22Rv1 (cell line): Measurements from ENCODE around the gene SYNM.

ENCODE experiments used
- ZFX ChIP-seq: fragments of 450-650 bp; IDR thresholded peaks from 2 replicates; pipeline ENCODE4 v1.6.1; 2017; ENCODE audit warnings: antibody characterized with exemption, borderline replicate concordance
- TF ChIP-seq, protein P1 (sequence below): fragments of 450-650 bp; IDR thresholded peaks from 2 replicates; pipeline ENCODE4 v1.5.1; 2017; ENCODE audit warnings: mild to moderate bottlenecking

DNA sequence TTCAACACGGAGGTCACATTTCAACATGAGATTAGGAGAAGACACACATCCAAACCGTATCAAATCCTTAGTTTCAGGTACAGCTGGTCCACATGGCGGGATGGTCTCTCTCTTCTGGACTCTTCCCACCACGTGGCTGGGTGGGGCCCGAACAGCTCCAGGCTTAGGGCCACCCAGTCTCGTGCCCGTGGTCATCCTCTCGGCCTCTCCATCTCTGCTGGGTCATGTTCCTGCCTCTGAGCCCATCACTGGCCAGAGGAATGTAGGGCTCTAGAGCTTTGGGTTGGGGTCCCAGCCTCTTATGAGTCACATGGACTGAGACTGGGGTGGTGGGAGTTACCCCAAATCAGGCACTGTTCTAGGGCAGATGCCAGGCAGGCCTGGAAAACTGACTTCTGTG lies 12.2 kb downstream of the SYNM start:
- TF ChIP-seq, protein P1, sequence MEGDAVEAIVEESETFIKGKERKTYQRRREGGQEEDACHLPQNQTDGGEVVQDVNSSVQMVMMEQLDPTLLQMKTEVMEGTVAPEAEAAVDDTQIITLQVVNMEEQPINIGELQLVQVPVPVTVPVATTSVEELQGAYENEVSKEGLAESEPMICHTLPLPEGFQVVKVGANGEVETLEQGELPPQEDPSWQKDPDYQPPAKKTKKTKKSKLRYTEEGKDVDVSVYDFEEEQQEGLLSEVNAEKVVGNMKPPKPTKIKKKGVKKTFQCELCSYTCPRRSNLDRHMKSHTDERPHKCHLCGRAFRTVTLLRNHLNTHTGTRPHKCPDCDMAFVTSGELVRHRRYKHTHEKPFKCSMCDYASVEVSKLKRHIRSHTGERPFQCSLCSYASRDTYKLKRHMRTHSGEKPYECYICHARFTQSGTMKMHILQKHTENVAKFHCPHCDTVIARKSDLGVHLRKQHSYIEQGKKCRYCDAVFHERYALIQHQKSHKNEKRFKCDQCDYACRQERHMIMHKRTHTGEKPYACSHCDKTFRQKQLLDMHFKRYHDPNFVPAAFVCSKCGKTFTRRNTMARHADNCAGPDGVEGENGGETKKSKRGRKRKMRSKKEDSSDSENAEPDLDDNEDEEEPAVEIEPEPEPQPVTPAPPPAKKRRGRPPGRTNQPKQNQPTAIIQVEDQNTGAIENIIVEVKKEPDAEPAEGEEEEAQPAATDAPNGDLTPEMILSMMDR: no peak
- TF ChIP-seq ZFX: no peak
